CD4-positive, alpha-beta T cell treated with Interleukin-1 beta for 1 hour (primary cell): Measurements from ENCODE around the gene TENM3.

ENCODE experiments used
- DNase-seq, 2 donors: peaks; one replicate each; pipeline ENCODE4 v3.0.0-alpha.2; 2020 to 2022

The TENM3 gene

GRCh38 chr4:182700362-182701160 lies 457.4 kb downstream of the TENM3 start:
- no peak for DNase-seq

DNA sequence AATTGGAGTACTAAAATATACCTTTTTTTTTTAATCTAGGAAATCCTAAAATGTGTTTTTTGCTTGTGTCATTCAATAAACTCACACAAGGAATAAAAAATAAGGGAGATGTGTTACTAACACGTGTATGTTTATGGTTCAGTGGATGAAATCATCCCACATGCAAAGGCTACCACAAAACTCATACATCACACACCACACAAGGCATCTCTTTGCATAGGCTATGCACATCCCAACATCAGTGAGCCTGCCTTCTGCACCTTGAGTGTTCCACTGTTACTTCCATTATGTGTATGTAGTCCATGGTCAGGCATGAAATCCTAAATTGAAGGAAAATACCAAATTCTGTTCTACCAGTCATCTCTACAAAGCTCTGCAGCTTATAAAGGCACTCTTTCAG lies 460.9 kb downstream of the TENM3 start:
- DNase-seq = no peak

- DNase-seq = no peak
Observed at GRCh38 chr4:182704948-182705347, 461.7 kb downstream of the TENM3 start.

GRCh38 chr4:182705389-182705788 lies 462.2 kb downstream of the TENM3 start:
- no peak for DNase-seq

DNA sequence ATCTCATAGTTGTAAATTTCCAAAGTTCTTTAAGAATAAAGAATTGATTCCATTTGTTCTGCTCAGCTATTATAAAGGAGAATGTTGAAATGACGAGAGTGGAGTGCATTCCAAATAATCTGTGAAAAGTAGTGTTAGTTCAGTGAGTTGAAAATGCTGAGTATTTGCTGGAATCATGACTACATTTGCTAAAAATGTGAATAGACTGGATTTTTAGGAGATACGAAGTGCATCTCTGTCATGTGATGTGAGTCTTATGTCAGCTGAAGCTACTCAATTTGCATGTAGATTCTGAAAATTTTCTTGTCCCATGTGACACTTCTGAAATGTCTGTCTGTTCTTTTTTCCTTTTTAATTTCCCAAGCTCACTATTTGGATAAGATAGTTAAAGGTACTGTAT lies 468.0 kb downstream of the TENM3 start:
- no peak for DNase-seq

GRCh38 chr4:182715548-182715947 lies 472.3 kb downstream of the TENM3 start:
- DNase-seq = no peak

GRCh38 chr4:182716192-182716591 lies 473.0 kb downstream of the TENM3 start:
- DNase-seq = no peak

GRCh38 chr4:182717788-182718583 lies 474.8 kb downstream of the TENM3 start:
- no peak for DNase-seq

GRCh38 chr4:182724414-182724813 lies 481.2 kb downstream of the TENM3 start:
- no peak for DNase-seq

DNA sequence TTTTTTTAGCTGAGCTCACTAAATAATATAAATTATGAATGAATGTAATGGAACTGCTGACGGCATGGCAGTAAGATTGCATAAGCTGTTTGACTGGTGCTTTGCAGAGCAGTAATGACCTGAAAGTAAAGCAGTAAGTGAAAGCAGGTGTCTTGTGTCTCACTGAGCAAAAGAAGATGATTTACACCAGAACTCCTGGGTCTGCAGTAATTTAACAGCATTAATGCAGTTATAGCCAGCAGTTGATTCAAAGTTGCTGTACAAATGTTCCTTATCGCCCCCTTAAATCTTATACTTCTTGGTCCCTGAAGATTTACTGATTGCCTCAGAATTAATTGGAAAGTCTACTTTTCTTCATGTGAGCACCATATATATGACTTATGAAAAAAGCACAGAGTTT lies 486.3 kb downstream of the TENM3 start:
- no peak for DNase-seq

- DNase-seq = no peak
Observed at GRCh38 chr4:182730791-182731190, 487.6 kb downstream of the TENM3 start.

- no peak for DNase-seq
Observed at GRCh38 chr4:182736207-182736606, 493.0 kb downstream of the TENM3 start.

DNA sequence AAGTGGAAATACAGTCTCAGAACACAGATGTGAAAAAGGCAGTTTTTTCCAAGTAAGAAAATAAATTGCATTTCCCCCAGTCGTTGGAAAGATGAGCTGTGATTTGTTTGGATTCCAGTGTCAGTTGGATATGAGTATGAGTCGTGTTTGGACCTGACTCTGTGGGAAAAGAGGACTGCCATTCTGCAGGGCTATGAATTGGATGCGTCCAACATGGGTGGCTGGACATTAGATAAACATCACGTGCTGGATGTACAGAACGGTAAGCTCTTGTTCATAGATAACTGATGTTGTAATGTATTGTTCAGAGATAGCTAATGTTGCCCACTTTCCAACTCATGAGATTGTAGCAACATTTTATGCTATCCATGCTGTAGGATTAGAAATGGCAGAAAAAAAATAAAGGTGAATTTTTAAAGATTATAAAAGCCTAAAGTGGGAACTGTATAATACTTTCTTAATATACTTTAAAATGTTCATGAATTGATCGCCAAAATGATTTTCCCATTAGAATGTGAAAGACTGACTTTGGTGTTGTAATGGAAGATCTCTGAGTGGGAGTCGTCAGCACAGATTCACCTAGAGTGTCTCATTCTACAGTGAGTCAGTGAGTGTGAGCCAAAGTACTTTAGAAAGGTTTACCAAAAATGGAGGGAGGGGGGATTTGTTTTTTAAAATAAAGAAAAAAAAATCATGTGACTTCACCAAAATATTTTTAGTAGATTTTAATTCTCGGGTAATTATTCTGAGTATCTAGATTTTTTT lies 495.3 kb downstream of the TENM3 start:
- no peak for DNase-seq

- no peak for DNase-seq
Observed at GRCh38 chr4:182740256-182740655, 497.1 kb downstream of the TENM3 start.

DNA sequence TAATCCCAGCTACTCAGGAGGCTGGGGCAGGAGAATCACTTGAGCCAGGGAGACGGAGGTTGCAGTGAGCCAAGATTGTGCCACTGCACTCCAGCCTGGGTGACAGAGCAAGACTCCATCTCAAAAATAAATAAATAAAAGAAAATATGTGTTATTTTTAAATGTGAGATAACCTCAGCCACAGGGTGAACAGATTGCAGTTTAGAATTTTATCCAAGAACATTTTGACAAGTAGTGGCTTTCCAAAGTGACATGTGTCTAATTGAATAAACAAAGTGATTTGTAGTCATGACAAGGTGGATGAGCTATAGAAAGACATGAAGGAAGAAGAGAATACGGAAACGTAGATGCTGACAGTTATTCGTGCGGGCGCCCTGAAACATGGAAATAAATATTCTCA lies 497.9 kb downstream of the TENM3 start:
- DNase-seq = no peak

DNA sequence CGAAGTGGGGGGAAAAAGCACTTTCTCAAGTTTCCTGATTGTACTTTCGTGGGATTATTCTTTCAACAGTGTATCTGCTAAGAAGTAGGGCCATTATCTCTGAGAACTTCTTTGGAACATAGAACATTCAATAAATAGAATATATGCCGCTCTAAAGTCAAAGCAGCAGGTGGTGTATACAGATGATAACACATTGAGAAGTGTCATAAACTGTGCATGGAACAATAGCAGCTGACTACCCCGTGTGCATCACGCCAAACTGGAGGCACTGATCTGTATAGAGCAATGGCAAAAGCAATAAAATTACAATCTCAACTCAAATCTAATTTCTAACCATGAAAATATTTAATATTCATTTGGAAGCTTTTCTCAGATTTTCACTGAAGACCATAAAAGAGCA lies 498.7 kb downstream of the TENM3 start:
- DNase-seq = no peak

GRCh38 chr4:182743815-182744214 lies 500.6 kb downstream of the TENM3 start:
- no peak for DNase-seq

DNA sequence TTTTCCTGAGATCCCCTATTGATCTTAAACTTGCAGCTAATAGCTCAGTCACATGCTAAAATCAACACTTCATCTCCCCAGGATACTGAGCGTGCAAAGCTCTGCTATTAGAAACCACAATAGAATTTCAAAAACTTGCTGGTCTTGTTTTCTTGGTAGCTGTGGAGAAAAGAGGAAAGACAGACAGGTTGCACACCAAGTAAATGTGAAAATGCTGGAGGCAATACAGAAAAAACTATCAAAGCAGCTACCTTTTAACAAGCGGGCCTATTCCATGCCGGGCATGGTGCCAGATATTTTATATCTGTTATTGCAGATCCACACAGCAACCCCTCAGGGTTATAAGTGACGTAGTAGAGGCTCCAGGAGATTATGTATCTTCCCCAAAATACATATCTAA lies 502.0 kb downstream of the TENM3 start:
- DNase-seq = no peak

DNA sequence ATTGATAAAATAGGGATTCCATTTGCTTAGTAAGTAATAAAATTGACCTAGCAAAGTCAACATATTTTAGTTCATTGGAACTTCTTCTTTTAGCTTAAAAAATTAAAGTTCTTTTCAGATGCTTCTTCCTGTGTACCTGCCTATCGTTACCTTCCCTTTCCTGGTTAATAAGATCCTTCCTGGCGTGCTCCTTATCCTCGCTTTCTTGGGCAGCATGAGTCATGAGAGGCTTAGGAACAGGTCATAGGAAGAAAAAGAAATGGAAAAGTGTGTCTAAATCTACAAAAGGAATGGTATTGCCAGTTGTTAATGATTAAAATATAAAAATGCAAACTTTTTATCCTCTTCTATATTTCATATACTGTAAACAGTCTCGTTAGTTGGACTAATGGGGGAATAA lies 503.7 kb downstream of the TENM3 start:
- DNase-seq = no peak

DNA sequence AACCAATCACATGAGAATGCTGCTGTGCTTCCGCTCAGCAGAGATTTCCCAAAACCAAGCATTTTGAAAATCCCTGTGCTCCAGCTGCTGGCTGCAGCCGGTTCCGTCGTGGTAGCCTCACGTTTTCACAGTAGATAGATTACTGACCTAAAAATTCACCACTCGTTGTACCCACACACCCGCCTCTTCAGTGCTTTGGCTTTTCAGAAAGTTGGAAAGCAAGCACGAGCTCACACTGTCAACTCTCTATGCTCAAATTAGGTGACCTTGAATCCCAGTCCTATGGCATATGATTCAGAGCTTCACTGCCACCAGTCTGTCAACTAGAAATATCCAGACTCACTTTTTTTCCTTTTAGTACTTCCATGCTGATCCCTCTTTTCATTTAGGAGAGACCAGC lies 505.1 kb downstream of the TENM3 start:
- DNase-seq = no peak

DNA sequence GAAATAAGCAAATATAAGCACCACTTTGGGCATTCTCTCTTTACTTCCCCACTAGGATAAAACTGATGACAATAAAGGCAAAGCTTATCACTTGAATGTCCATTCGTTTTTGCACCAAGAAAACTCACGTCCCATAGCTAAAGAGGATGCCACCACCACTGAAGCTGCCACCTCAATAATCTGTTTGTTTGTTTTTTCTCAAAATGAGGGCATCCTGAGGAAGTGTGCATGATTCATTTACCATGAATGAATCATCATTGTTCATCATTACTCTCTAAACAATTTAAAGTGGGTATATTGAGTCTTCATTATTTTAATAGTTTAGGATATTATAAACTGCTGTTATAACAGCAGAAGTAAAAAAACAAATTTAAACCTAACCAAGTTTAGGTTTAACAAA lies 505.7 kb downstream of the TENM3 start:
- no peak for DNase-seq

DNA sequence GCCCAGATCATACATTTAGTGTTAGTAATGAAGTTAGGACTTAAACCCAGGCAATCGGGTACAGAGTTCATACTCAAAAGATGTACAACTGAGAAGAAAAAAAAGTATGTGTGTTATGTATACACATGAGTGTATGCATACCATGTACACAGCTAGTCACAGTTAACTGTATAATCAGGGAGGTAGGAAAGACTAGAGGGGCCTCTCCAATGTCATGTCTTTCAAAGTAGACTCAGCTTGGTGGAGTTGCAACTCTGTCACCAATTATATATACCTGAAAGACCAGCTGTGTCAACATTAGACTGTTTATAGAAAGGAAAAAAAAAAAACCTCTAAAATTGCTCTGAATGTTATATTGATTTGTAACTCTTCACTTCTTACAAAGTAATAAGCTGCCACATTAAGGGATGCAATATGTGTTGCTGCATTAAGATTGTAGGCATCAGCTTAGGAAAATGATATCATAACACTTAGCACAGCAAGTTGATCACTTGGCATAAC lies 506.5 kb downstream of the TENM3 start:
- DNase-seq = no peak

DNA sequence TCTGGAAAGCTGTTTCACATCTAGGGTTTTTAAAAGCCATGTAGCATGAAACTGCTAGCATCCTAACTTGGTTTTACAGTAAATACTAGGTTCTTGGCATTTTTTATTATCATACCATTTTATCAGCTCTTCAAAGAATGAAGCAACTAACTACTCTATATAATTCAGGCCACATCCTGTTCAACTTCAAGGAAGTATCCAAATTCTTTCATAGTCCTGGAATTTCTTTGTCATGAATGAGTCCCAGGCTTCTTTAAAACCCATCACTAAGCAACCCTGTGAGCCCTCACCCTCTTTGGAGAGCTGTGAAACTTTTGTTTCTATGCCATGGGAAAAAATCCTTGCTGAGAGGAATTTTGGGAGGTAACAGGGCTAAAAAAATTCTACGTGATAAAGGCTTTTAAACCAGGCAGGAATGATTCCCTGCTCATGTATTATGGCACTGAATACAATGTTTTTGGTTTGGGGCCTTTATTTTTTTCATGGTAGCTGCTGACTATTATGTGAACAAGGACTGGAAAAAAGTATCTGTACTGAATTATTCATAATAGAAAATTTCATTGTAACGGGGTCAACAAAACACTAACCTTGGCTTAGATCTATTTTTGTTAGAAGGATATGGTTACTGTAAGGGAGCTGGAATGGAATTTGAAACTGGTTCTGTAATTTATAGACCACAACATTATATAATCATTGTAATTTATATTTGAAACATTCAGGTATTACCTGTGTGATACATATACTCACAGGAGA lies 509.1 kb downstream of the TENM3 start:
- no peak for DNase-seq
